Stimulated activated CD8-positive, alpha-beta memory T cell treated with anti-CD3 and anti-CD28 coated beads, Interleukin-12 subunit alpha, Interleukin-12 subunit beta, amount 100 ng/mL, for 24 hours (primary cell): ENCODE data around the gene ARHGEF2.

ENCODE experiments used
- DNase-seq: peaks from one replicate; pipeline ENCODE4 v3.0.0-alpha.2; 2020; ENCODE audit errors: extremely low read depth

The ARHGEF2 gene

DNA sequence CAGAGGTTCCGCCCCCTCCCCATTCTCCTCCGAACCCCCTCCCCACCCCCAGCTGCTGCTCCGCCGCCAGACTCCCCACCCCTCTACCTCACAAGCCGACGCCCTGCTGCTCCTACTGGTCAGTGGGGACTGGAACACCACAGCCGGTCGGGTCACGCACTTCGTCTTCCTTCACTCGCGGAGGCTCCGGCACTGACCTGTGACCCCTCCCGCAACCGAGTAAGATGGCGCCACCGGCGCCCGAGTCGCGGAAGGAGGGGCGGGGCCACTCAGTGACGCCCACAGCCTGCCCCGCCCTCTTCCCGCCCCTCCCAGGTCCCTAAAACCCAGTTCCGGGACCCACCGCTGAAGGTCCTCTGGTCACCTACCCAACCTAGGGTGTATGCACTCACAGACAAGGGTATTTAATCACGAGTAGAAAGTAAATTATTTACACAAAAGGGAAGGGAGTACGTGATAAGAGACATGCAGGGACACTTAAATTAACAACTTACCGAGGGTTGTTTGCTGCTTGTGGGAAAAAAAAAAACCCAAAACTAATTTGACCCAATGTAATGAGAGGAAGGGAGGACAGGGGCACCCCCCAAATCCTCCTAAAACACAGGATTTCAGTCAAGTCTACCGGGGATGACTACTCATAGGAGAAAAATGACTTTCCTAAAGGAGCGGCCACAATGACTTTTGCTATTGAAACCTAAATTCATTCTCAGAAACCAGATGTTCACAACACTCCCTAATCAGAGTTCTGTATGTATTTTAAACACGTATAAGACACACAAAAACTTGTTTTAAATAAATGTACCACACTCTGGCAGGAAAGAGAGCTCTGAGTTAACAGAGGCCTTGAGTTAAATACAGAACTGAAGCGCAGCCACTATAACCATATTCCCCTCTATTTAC lies 66.9 kb downstream of the ARHGEF2 start, which contains the start of gene RIT1:
RIT1 (minus strand) TSS at position 194 of the 900 bp plus-strand sequence. CDS start 588 bp downstream, outside the sequence.
- peak; percentile 51 for DNase-seq

DNA sequence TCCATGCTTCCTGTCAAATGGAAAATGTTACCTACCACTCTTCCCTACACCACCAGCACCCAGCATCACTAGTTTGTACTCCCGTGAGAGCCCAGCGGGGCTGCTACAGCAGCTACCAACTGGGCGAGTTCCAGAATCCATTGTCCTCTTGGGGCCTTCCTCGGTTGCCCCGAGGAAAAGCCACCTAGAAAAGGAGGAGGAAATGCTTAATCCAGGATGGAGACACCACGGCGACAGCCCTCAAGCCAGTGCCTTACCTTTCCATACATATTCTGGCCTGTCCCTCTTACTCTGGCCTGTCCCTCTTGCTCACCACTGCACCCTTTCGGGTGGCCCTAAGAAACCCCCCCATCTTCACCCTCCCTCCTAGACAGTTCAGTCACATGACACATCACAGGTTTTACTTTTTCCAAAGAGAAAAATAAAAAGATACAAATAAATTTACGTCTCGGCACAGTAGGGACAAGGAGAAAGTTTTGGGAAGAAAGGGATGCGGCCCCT lies 67.7 kb downstream of the ARHGEF2 start:
- DNase-seq = no peak

GRCh38 chr1:155909894-155910293 lies 68.5 kb downstream of the ARHGEF2 start:
- no peak for DNase-seq

DNA sequence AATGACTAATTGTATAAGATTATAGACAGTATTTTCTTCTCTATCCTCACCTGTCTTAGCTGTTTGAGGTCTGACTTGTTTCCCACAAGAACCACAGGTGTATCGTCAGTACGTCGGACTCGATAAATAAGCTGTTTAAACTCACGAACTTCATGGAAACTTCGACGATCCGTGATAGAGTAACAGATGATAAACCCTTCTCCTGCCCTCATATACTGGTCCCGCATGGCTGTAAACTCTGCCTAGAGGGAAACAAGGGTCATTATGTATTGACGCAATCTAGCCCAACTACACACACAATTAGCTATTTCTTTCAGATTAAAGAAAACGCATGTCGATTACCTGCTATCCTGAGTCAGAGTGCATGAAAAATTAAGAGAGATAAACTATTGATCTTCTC lies 74.1 kb downstream of the ARHGEF2 start:
- DNase-seq = no peak

DNA sequence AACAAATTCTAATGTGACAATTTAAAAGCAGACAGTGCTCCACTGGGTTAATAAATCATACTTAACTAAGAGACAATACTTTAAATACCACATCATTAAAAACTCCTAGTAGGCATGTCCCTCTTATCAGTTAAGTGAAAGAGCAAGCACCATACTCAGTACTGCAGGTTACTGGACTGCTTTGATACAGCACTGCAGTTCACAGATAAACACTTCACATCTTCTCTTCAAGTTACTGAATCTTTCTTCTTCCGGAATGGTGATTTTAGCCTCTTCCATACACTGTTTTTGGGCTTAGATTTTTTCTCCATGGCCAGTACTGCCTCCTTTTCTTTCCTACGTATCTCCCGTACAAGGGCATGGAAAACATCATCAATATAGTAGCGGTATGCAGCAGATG lies 78.2 kb downstream of the ARHGEF2 start:
- DNase-seq = no peak

GRCh38 chr1:155899683-155900082 lies 78.7 kb downstream of the ARHGEF2 start:
- DNase-seq = no peak

- DNase-seq = no peak
Observed at GRCh38 chr1:155898888-155899287, 79.5 kb downstream of the ARHGEF2 start.

GRCh38 chr1:155897746-155898145 lies 80.6 kb downstream of the ARHGEF2 start:
- no peak for DNase-seq
